Activated naive CD4-positive, alpha-beta T cell treated with anti-CD3 and anti-CD28 coated beads for 36 hours (primary cell): ENCODE data around the gene PLXNB1. TPM values are rescaled to one million over a fixed set of nuclear protein-coding genes. Genes with fewer than 3 reads are reported as not detected.

Experiments used
- CTCF ChIA-PET: fragments of 350-600 bp; sonication (Branson Sonifier 250); formaldehyde crosslinking; loops from one replicate; lab custom pipeline; 2021; ENCODE audit warnings: antibody characterized with exemption; lab: Charles Lee
- DNase-seq: peaks from one replicate; pipeline ENCODE4 v3.0.0-alpha.2; 2020
- H3K27ac Mint-ChIP-seq: one replicate; pipeline ENCODE4 v1.8.0; 2021; ENCODE audit warnings: mild to moderate bottlenecking, mixed read lengths
- H3K27me3 Mint-ChIP-seq: one replicate; pipeline ENCODE4 v1.8.0; 2021; ENCODE audit warnings: low read depth, mixed read lengths
- H3K36me3 Mint-ChIP-seq: one replicate; pipeline ENCODE4 v1.8.0; 2021; ENCODE audit warnings: low read depth, mixed read lengths
- H3K4me1 Mint-ChIP-seq: one replicate; pipeline ENCODE4 v1.8.0; 2021; ENCODE audit warnings: low read depth, mixed read lengths
- H3K4me3 Mint-ChIP-seq: one replicate; pipeline ENCODE4 v1.8.0; 2021; ENCODE audit warnings: mild to moderate bottlenecking, moderate library complexity, mixed read lengths
- H3K9me3 Mint-ChIP-seq: one replicate; pipeline ENCODE4 v1.8.0; 2021; ENCODE audit warnings: mixed read lengths
- intact Hi-C: fragments of 100-400 bp; cut with micrococcal nuclease; formaldehyde crosslinking; loops from one replicate; pipeline ENCODE4 v1.15.1; 2023
- total RNA-seq, 2 experiments: library from RNA; stranded (reverse); gene quantifications; one replicate each; pipeline ENCODE4 v1.2.3, GENCODE V29; 2021

Gene PLXNB1
- total RNA-seq, 2 experiments from 2014 or later = 1.5 to 2.0 TPM

- Mint-ChIP-seq H3K36me3 (no peaks in the 10 kb centered on the region), H3K4me1 (no peaks in the 10 kb centered on the region), H3K4me3 (no peak overlapping the region), H3K9me3 (no peaks in the 10 kb centered on the region), H3K27ac (no peak overlapping the region), H3K27me3 (peaks cover 7% of the 10 kb centered on the region)
- no peak for DNase-seq
- intact Hi-C loops = no loop called here
- CTCF ChIA-PET = interaction anchor here (0.8 to 2.1 kb wide), 3 partner anchors 12 to 194 kb away, joined by 3 to 10 read pairs (median 5); no protein-coding TSS in a partner anchor
Measured at GRCh38 chr3:48423883-48424695, 5.8 kb downstream of the PLXNB1 start.

GRCh38 chr3:48423241-48423882, 6.5 kb downstream of the PLXNB1 start:
- H3K36me3 Mint-ChIP-seq = no peaks in the 10 kb centered on the region
- DNase-seq = no peak
- H3K9me3 Mint-ChIP-seq = no peaks in the 10 kb centered on the region
- no peaks in the 10 kb centered on the region for H3K4me1 Mint-ChIP-seq
- intact Hi-C loops = no loop called here
- H3K27ac Mint-ChIP-seq = no peak overlapping the region
- CTCF ChIA-PET = interaction anchor here (2.0 to 2.1 kb wide), 2 partner anchors 13 to 126 kb away, joined by 5 to 10 read pairs; no protein-coding TSS in a partner anchor
- H3K27me3 Mint-ChIP-seq = peaks cover 7% of the 10 kb centered on the region
- no peak overlapping the region for H3K4me3 Mint-ChIP-seq

GRCh38 chr3:48422681-48423080, 7.2 kb downstream of the PLXNB1 start:
- Mint-ChIP-seq H3K9me3 (no peaks in the 10 kb centered on the region), H3K36me3 (no peaks in the 10 kb centered on the region), H3K4me1 (no peaks in the 10 kb centered on the region), H3K27ac (no peak overlapping the region), H3K4me3 (no peak overlapping the region), H3K27me3 (peaks cover under 1% of the 10 kb centered on the region)
- CTCF ChIA-PET = interaction anchor here (0.8 to 2.1 kb wide), 3 partner anchors 13 to 126 kb away, joined by 5 to 10 read pairs (median 6); no protein-coding TSS in a partner anchor
- DNase-seq = no peak
- intact Hi-C loops = no loop called here

- no peaks in the 10 kb centered on the region for H3K9me3 Mint-ChIP-seq
- no peak overlapping the region for H3K27ac Mint-ChIP-seq
- CTCF ChIA-PET = interaction anchor here (0.8 to 2.0 kb wide), 2 partner anchors 14 to 127 kb away, joined by 5 to 6 read pairs; no protein-coding TSS in a partner anchor
- H3K4me1 Mint-ChIP-seq = no peaks in the 10 kb centered on the region
- no peak overlapping the region for H3K4me3 Mint-ChIP-seq
- H3K36me3 Mint-ChIP-seq = no peaks in the 10 kb centered on the region
- no peaks in the 10 kb centered on the region for H3K27me3 Mint-ChIP-seq
- intact Hi-C loops = no loop called here
- no peak for DNase-seq
Measured at GRCh38 chr3:48422272-48422671, 7.6 kb downstream of the PLXNB1 start.

GRCh38 chr3:48420561-48420960, 9.3 kb downstream of the PLXNB1 start:
- no peaks in the 10 kb centered on the region for H3K9me3 Mint-ChIP-seq
- intact Hi-C loops = no loop called here
- no peaks in the 10 kb centered on the region for H3K36me3 Mint-ChIP-seq
- H3K27ac Mint-ChIP-seq = no peak overlapping the region
- H3K4me3 Mint-ChIP-seq = no peak overlapping the region
- no peaks in the 10 kb centered on the region for H3K27me3 Mint-ChIP-seq
- CTCF ChIA-PET = interaction anchor here (1.3 kb wide), 1 partner anchor 15 kb away, joined by 7 read pairs; no protein-coding TSS in a partner anchor
- DNase-seq = no peak
- H3K4me1 Mint-ChIP-seq = no peaks in the 10 kb centered on the region

GRCh38 chr3:48419597-48419996, 10.3 kb downstream of the PLXNB1 start:
- Mint-ChIP-seq H3K4me1 (no peaks in the 10 kb centered on the region), H3K36me3 (no peaks in the 10 kb centered on the region), H3K27ac (no peak overlapping the region), H3K9me3 (no peaks in the 10 kb centered on the region), H3K27me3 (no peaks in the 10 kb centered on the region), H3K4me3 (no peak overlapping the region)
- no peak for DNase-seq
- intact Hi-C loops = no loop called here
- CTCF ChIA-PET = interaction anchor here (0.5 to 1.5 kb wide), 4 partner anchors 16 to 130 kb away, joined by 3 to 7 read pairs (median 4); no protein-coding TSS in a partner anchor

- H3K36me3 Mint-ChIP-seq = no peaks in the 10 kb centered on the region
- no peaks in the 10 kb centered on the region for H3K9me3 Mint-ChIP-seq
- H3K27me3 Mint-ChIP-seq = no peaks in the 10 kb centered on the region
- no peaks in the 10 kb centered on the region for H3K4me1 Mint-ChIP-seq
- H3K4me3 Mint-ChIP-seq = no peak overlapping the region
- CTCF ChIA-PET = interaction anchor here (0.5 to 1.5 kb wide), 5 partner anchors 17 to 130 kb away, joined by 3 to 7 read pairs (median 4); no protein-coding TSS in a partner anchor
- no peak overlapping the region for H3K27ac Mint-ChIP-seq
- DNase-seq = no peak
- intact Hi-C loops = no loop called here
Measured at GRCh38 chr3:48419149-48419548, 10.7 kb downstream of the PLXNB1 start.

GRCh38 chr3:48418651-48419050, 11.2 kb downstream of the PLXNB1 start:
- Mint-ChIP-seq H3K27me3 (no peaks in the 10 kb centered on the region), H3K9me3 (no peaks in the 10 kb centered on the region), H3K36me3 (no peaks in the 10 kb centered on the region), H3K27ac (no peak overlapping the region), H3K4me3 (no peak overlapping the region), H3K4me1 (no peaks in the 10 kb centered on the region)
- no peak for DNase-seq
- CTCF ChIA-PET = interaction anchor here (1.0 to 1.5 kb wide), 4 partner anchors 17 to 131 kb away, joined by 4 to 7 read pairs (median 4); no protein-coding TSS in a partner anchor
- intact Hi-C loops = no loop called here

- Mint-ChIP-seq H3K27ac (no peak overlapping the region), H3K4me1 (no peaks in the 10 kb centered on the region), H3K27me3 (no peaks in the 10 kb centered on the region), H3K9me3 (no peaks in the 10 kb centered on the region), H3K4me3 (no peak overlapping the region), H3K36me3 (no peaks in the 10 kb centered on the region)
- intact Hi-C loops = no loop called here
- CTCF ChIA-PET = interaction anchor here (1.1 kb wide), 1 partner anchor 17 kb away, joined by 5 read pairs; no protein-coding TSS in a partner anchor
- DNase-seq = no peak
Measured at GRCh38 chr3:48418140-48418539, 11.7 kb downstream of the PLXNB1 start.

GRCh38 chr3:48417529-48418108, 12.3 kb downstream of the PLXNB1 start:
- intact Hi-C loops = no loop called here
- no peaks in the 10 kb centered on the region for H3K27me3 Mint-ChIP-seq
- no peaks in the 10 kb centered on the region for H3K4me1 Mint-ChIP-seq
- CTCF ChIA-PET = interaction anchor here (0.7 to 2.1 kb wide), 2 partner anchors 17 to 19 kb away, joined by 3 to 7 read pairs; no protein-coding TSS in a partner anchor
- no peak overlapping the region for H3K4me3 Mint-ChIP-seq
- no peak overlapping the region for H3K27ac Mint-ChIP-seq
- H3K36me3 Mint-ChIP-seq = no peaks in the 10 kb centered on the region
- DNase-seq = no peak
- no peaks in the 10 kb centered on the region for H3K9me3 Mint-ChIP-seq

GRCh38 chr3:48416546-48416945, 13.3 kb downstream of the PLXNB1 start:
- Mint-ChIP-seq H3K9me3 (no peaks in the 10 kb centered on the region), H3K27me3 (no peaks in the 10 kb centered on the region), H3K36me3 (no peaks in the 10 kb centered on the region), H3K27ac (no peak overlapping the region), H3K4me1 (no peaks in the 10 kb centered on the region), H3K4me3 (no peak overlapping the region)
- no peak for DNase-seq
- CTCF ChIA-PET = interaction anchor here (2.1 to 3.1 kb wide), 2 partner anchors 16 to 19 kb away, joined by 7 to 14 read pairs; no protein-coding TSS in a partner anchor
- intact Hi-C loops = no loop called here

GRCh38 chr3:48416091-48416505, 13.8 kb downstream of the PLXNB1 start:
- H3K27me3 Mint-ChIP-seq = no peaks in the 10 kb centered on the region
- no peaks in the 10 kb centered on the region for H3K4me1 Mint-ChIP-seq
- no peak overlapping the region for H3K4me3 Mint-ChIP-seq
- intact Hi-C loops = no loop called here
- CTCF ChIA-PET = interaction anchor here (2.1 to 3.1 kb wide), 2 partner anchors 15 to 20 kb away, joined by 7 to 14 read pairs; no protein-coding TSS in a partner anchor
- H3K36me3 Mint-ChIP-seq = no peaks in the 10 kb centered on the region
- DNase-seq = no peak
- no peak overlapping the region for H3K27ac Mint-ChIP-seq
- no peaks in the 10 kb centered on the region for H3K9me3 Mint-ChIP-seq
